Neuron (in vitro differentiated cells): ENCODE measurements around the gene OVAAL.
A peak's percentile ranks its signal among the peaks of the same experiment; 100 is the strongest.

Experiments
- H2AFZ ChIP-seq: one replicate; pipeline ENCODE4 v1.6.1; 2013; ENCODE audit warnings: low read depth, mild to moderate bottlenecking, inconsistent platforms, low read length, moderate library complexity
- H3K27me3 ChIP-seq: one replicate; pipeline ENCODE4 v1.6.1; 2013; ENCODE audit warnings: low read length; ENCODE audit not compliant: insufficient read depth
- H3K36me3 ChIP-seq: one replicate; pipeline ENCODE4 v1.6.1; 2013; ENCODE audit warnings: low read length; ENCODE audit not compliant: insufficient read depth
- H3K4me1 ChIP-seq: one replicate; pipeline ENCODE4 v1.6.1; 2013; ENCODE audit warnings: low read length; ENCODE audit not compliant: insufficient read depth
- H3K4me3 ChIP-seq: 2 replicates; pipeline ENCODE4 v1.5.1; 2013; ENCODE audit warnings: mild to moderate bottlenecking, low read length, moderate library complexity
- H3K9me3 ChIP-seq: one replicate; pipeline ENCODE4 v1.6.1; 2013; ENCODE audit warnings: low read length

OVAAL gene

DNA sequence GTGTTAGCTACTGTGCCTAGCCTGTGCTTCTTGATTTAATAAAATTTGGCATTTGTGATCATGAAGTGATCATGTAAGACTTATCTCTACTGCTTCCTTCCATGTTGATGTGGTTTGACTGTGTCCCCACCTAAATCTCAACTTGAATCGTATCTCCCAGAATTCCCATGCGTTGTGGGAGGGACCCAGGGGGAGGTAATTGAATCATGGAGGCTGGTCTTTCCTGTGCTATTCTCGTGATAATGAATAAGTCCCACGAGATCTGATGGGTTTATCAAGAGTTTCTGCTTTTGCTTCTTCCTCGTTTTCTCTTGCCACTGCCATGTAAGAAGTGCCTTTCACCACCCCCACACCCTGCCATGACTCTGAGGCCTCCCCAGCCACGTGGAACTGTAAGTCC lies at the start of gene OVAAL:
TSS of gene OVAAL (plus strand) at position 301 of the 400 bp plus-strand sequence.
- H2AFZ ChIP-seq: no peak within 1 kb of the TSS
- no peaks in the 10 kb centered on the region for H3K4me1 ChIP-seq
- no peaks in the 10 kb centered on the region for H3K27me3 ChIP-seq
- no peak within 1 kb of the TSS for H3K4me3 ChIP-seq
- no peaks in the 10 kb centered on the region for H3K9me3 ChIP-seq
- H3K36me3 ChIP-seq: no peaks in the 10 kb centered on the region

DNA sequence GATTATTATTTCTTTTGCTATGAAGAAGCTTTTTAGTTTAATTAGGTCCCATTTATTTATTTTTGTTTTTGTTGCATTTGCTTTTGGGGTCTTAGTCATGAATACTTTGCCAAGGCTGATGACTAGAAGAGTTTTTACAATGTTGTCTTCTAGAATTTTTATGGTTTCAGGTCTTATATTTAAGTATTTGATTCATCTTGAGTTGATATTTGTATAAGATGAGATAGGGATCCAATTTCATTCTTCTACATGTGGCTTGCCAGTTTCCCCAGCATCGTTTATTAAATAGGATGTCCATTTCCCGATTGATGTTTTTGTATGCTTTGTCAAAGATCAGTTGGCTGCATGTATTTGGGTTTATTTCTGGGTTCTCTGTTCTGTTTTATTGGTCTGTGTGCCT lies 47.9 kb upstream of the OVAAL start:
- H3K4me3 ChIP-seq: no peak overlapping the region
- H3K27me3 ChIP-seq: no peaks in the 10 kb centered on the region
- H3K36me3 ChIP-seq: no peaks in the 10 kb centered on the region
- H3K4me1 ChIP-seq: peaks cover 4% of the 10 kb centered on the region
- H3K9me3 ChIP-seq: no peaks in the 10 kb centered on the region
- no peak overlapping the region for H2AFZ ChIP-seq

DNA sequence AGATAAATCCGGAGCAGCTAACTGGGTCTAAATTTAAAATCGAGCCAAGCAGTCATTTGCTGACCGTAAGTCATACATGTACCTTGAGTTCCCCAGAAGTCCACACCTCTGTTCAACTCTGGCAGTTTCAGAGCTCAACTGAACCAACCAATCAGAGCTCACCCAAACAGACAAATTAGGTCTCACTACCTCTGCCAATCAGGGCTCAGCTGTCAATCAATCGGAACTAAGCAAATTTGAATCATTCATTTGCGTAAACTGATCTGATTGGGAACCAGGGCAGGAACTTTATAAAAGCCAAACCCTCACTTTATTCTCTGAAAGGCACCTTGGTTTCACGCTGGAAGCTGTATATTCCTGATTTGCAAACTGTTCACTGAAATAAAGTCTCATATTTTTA lies 45.2 kb upstream of the OVAAL start:
- Histone ChIP-seq H3K4me3 (no peak overlapping the region), H2AFZ (no peak overlapping the region), H3K4me1 (peaks cover 10% of the 10 kb centered on the region), H3K9me3 (no peaks in the 10 kb centered on the region), H3K27me3 (no peaks in the 10 kb centered on the region), H3K36me3 (no peaks in the 10 kb centered on the region)

DNA sequence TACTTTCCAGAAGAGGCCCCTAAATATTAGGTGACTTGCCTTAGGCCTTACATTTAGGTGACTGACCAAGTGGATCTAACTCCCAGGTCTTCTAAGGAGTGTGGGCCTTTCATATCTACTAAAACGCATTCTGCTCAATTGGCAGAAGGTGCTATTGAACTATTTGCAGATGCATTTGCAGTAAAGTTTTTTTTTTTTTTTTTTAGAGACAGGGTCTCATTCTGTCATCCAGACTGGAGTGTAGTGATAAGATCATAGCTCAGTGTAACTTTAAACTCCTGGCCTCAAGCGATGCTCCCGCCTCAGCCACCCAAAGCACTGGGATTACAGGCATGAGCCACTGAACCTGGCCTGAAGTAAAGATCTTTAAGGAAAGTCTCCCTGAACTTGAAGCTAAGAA lies 43.4 kb upstream of the OVAAL start:
- Histone ChIP-seq H2AFZ (peak overlapping the region; percentile 62), H3K4me3 (no peak overlapping the region), H3K36me3 (no peaks in the 10 kb centered on the region), H3K4me1 (peaks cover 10% of the 10 kb centered on the region), H3K27me3 (no peaks in the 10 kb centered on the region), H3K9me3 (no peaks in the 10 kb centered on the region)

DNA sequence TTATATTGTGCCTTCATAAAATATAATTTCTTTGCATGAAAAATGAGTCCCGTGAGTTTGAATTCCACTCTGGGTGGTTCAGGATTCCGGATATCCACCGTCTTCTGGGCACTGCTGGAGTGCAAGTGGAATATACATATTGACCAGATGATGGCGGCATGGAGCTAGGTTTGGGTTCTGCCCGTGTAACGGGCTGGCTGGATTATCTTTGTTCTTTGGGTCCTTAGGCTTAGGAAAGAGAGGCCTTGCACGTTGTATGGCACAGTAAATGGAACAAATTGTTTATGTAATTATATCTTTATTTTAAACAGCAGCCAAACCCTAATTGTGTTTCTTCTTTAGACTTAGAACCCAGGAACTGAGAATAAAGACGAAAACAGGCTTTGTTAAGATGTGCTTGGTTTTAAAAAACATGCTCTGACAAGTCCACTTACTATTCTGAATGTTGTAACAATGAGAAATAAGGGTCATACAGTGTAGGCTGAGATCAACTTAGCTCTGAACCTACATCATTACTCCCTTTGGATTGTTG lies 42.8 kb upstream of the OVAAL start:
- Histone ChIP-seq H3K36me3 (no peaks in the 10 kb centered on the region), H3K4me1 (peaks cover 10% of the 10 kb centered on the region), H3K4me3 (no peak overlapping the region), H3K27me3 (no peaks in the 10 kb centered on the region), H3K9me3 (no peaks in the 10 kb centered on the region), H2AFZ (peak overlapping the region; percentile 62)

DNA sequence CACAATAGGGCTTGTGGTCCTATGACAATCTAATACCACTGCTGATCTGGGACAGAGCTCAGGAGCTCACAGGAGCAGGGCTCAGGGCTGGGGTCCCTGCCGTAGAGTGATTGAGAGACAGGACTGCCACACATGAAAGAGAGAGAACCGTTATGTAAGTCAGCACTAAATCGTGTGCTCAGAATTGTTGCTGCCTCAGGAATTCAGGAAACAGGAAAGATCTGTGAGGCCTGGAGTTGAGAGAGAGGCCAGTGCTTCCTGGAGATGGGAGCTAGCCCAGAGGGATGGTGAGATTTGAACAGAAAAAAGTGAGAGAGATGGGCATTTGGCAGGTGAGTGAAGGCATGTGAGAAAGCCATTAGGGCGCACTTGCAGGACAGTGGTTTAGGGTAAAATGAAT lies 38.9 kb upstream of the OVAAL start:
- Histone ChIP-seq H3K36me3 (no peaks in the 10 kb centered on the region), H2AFZ (no peak overlapping the region), H3K4me3 (no peak overlapping the region), H3K27me3 (no peaks in the 10 kb centered on the region), H3K9me3 (no peaks in the 10 kb centered on the region), H3K4me1 (peaks cover 10% of the 10 kb centered on the region)

DNA sequence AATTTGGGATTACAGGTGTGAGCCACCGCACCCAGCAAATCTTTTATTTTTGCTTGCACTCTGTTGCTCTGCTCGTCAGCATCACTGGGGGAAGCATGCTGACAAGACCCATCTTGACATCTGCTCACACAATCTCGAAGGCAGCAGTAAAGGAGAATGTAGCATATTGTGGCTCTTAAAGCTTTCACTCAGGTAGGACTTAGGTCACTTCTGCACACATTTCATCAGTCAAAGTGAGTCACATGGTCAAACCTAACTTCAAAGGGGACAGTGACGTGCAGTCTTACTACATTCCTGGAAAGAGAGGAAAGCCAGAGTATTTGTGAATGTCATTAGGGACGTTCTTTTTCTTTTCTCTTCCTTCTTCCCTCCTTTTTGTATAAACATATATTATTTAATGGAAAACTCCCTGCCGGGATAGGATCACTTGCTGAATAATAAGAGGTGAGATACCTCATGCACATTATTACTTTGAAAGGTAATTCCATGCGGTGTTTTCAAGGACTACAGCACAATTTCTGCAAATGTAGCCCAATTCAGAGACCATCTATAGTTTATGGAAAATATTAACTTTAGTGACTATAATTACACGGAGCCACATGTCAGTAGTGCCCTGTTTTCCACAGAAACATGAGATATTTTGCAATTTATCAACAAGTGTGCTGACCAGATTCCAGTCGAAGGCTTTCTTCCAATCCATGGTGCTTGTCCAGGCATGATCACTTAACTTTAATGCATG lies 37.1 kb upstream of the OVAAL start:
- no peak overlapping the region for H2AFZ ChIP-seq
- no peaks in the 10 kb centered on the region for H3K27me3 ChIP-seq
- H3K4me1 ChIP-seq: no peaks in the 10 kb centered on the region
- H3K9me3 ChIP-seq: no peaks in the 10 kb centered on the region
- no peaks in the 10 kb centered on the region for H3K36me3 ChIP-seq
- H3K4me3 ChIP-seq: no peak overlapping the region

DNA sequence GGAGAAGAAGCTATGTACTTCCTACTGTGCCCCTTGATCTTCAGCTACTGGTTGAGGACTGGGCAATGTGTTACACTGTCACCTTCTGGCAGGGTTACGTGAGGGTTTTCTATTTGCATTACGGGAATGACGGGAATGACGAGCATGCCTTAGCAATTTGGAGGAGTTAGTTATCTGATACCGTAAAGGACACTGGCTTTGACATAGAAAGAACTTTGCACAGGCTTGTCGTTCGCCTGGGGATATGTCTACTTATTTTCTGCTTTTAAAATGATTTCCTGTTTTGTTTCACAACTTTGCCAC lies 36.6 kb upstream of the OVAAL start:
- Histone ChIP-seq H3K9me3 (no peaks in the 10 kb centered on the region), H3K4me1 (no peaks in the 10 kb centered on the region), H3K36me3 (no peaks in the 10 kb centered on the region), H2AFZ (no peak overlapping the region), H3K4me3 (no peak overlapping the region), H3K27me3 (no peaks in the 10 kb centered on the region)

DNA sequence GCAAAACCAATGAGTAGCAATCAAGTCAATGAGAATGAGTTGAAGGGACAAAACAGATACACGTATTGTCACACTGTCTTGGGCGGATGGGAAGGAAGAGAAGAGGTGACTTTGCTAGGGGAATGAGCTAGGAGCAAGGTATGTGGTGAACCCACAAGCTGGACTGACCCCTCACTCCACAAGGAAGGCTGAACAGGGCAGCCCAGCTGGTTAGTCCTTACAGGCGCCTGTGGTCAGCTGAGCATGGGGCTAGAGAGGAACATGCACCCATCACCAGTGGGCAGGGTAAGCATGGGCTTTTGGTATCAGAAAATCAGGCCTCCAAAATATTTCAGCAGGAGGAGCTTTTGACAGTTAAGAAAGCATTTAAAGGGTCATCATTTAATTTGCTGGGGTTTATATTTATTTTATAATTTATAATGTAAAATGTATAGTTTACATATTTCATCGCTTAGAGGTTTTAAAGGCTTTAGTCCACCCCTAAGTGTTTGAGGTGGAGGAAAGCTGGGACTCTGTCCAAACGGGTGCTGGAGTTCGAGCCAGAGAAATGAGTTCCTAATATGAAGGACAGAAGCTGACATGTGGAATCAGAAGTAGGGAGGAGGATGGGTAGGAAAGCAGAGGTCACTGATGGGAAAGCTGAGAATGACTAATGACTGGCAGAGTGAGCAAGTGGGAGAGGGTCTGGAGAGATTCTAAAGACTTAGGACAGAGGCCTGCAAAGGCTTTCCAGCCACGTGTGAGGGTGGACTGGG lies 34.4 kb upstream of the OVAAL start:
- no peaks in the 10 kb centered on the region for H3K9me3 ChIP-seq
- H3K27me3 ChIP-seq: no peaks in the 10 kb centered on the region
- H3K4me1 ChIP-seq: no peaks in the 10 kb centered on the region
- no peak overlapping the region for H3K4me3 ChIP-seq
- H2AFZ ChIP-seq: no peak overlapping the region
- H3K36me3 ChIP-seq: no peaks in the 10 kb centered on the region

DNA sequence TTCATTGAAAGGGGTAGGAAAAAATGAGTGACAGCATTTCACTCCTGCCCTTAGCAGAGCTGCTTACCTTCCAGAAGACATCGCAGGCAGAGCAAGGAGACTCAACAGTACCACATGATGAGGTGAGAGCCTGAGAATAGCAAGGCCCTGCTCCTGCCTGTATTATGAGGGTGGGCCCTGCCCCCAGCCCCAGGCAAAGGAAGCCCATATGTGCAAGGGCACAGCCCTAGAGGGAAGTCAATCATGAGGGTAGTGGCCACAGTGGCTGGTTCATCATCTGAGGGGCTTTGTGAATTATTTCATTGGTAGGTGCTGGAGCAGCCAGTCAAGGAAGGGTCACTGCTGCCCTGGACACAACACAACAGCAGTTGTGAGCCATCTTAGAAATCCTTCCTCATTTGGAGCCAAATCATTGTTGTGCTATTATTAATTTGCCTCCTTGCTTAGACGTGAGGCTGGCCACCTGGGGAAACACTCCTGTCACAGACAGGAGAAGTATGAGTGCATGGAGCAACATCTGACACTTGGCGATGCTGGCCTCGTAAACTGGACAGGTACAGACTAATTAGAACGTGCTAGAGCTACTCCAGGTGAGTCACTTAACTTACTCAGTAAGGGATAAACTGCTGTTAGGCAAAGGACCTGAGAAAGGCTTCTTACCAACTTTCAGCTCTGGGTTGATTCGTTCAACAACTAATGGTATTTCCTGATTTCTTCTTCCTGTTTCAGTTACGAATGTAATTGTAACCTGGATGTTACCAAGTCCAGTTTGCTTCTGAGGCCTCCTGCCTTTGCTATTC lies 33.6 kb upstream of the OVAAL start:
- Histone ChIP-seq H3K9me3 (no peaks in the 10 kb centered on the region), H3K36me3 (no peaks in the 10 kb centered on the region), H3K4me3 (no peak overlapping the region), H2AFZ (no peak overlapping the region), H3K4me1 (no peaks in the 10 kb centered on the region), H3K27me3 (no peaks in the 10 kb centered on the region)

DNA sequence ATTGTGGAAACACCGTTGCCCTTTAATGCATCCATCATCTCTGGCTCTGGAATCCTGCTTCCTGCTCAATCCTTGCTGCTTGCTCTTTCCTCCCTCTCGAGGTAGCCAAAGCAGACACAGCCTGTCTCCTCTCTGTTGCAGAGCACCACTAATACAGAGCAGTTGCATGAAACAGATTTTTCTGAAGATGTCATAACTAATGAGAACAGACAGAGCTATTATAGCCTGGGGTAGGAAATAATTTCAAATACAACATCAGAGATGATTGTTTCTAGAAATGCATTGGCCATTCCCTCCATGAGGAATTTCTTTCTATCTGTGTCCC lies 33.1 kb upstream of the OVAAL start:
- Histone ChIP-seq H3K9me3 (no peaks in the 10 kb centered on the region), H3K4me1 (no peaks in the 10 kb centered on the region), H2AFZ (no peak overlapping the region), H3K27me3 (no peaks in the 10 kb centered on the region), H3K4me3 (no peak overlapping the region), H3K36me3 (no peaks in the 10 kb centered on the region)

DNA sequence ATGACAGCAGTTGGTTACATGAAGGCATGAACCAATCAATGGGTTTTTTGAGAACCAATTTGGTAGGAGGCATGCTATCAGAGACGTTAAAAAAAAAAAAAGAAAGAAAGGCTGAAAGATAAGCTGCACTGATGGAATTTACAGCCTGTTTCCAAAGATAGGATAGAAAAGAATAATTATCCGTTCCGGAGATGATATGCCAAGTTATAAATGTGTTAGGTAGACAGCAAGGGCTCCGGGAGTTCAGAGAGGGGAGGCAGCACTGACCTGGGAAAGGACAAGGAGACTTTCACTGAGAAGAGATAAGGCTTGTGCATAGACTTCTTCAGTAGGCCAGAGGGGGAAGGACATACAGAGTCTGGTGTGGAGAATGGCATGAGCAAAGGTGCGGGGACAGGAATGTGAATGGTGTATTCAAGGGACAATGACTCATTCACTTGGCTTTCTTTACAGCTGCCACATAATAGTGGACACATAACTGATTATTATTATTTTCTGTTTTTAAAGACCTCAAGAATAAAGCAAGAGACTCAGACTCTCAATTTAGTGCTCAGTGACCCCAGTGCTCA lies 31.6 kb upstream of the OVAAL start:
- Histone ChIP-seq H3K36me3 (no peaks in the 10 kb centered on the region), H3K4me1 (no peaks in the 10 kb centered on the region), H3K4me3 (no peak overlapping the region), H3K27me3 (no peaks in the 10 kb centered on the region), H2AFZ (no peak overlapping the region), H3K9me3 (no peaks in the 10 kb centered on the region)

DNA sequence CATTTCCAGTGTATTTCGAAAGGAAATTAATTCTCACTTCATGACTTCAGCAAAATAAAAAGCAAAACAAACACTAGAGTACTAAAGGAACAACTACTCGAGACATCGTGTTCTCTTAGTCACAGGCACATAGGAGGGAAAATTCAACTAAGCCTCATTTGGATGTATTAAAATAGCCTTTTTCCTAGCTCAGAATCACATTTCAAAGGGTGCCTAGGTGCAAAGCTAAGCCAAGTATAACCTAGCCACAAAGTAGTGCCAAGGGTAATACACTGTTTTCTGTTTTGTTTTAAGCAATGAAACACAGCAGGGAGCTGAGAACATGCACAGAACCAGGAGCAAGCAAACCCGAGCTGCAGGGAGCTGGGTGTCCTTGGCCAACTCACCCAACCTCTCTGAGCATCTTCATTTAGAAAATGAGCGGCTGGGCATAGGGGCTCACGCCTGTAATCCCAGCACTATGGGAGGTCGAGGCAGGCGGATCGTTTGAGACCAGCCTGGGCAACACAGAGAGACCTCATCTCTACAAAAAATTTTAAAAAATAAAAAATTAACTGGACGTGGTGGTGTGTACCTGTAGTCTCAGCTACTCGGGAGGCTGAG lies 29.8 kb upstream of the OVAAL start:
- Histone ChIP-seq H3K4me1 (peaks cover 5% of the 10 kb centered on the region), H3K27me3 (no peaks in the 10 kb centered on the region), H3K4me3 (no peak overlapping the region), H2AFZ (no peak overlapping the region), H3K9me3 (no peaks in the 10 kb centered on the region), H3K36me3 (no peaks in the 10 kb centered on the region)
